ENCODE results near the gene ARHGAP44.

GRCh38 chr17:12927001-12927400 lies 137.7 kb downstream of the ARHGAP44 start:
- TF ChIP-seq CTCF (IDR thresholded peaks at IDR 0.05; ENCODE audit: extremely low read depth in 1 of 2, insufficient read depth in 1 of 2, low read depth in 1 of 2, low read length in 2 of 2) (no peak), POLR2AphosphoS5 (IDR thresholded peaks at IDR 0.05; ENCODE audit: insufficient read depth, low read depth, low read length) (no peak), GATA2 (IDR thresholded peaks at IDR 0.05; ENCODE audit: insufficient read depth, insufficient read length, low read depth, low read length) (no peak), EZH2 (IDR thresholded peaks at IDR 0.05; ENCODE audit: borderline replicate concordance, low read depth, low read length, severe bottlenecking) (no peak), POLR2A (IDR thresholded peaks at IDR 0.05; ENCODE audit: low read depth, low read length) (no peak), MYC (IDR thresholded peaks at IDR 0.05; ENCODE audit: low read depth, low read length) (no peak), JUN (IDR thresholded peaks at IDR 0.05; ENCODE audit: borderline replicate concordance, insufficient read depth, insufficient read length, low read depth) (no peak)
- TF ChIP-seq, protein P1, sequence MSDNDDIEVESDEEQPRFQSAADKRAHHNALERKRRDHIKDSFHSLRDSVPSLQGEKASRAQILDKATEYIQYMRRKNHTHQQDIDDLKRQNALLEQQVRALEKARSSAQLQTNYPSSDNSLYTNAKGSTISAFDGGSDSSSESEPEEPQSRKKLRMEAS (IDR thresholded peaks at IDR 0.05; ENCODE audit: insufficient read depth, insufficient read length) = no peak

Measured in endothelial cell of umbilical vein (primary cell).